DND-41 (cell line): ENCODE results near the gene NAA80.

ENCODE experiments used
- ATAC-seq: fragments of 200-7000 bp; cut with Tn5 transposase; 3 replicates; pipeline ENCODE4 v1.9.1; 2021; ENCODE audit warnings: low read depth; ENCODE audit not compliant: insufficient read depth
- DNase-seq: peaks from one replicate; pipeline ENCODE4 v3.0.0-alpha.2; 2020
- H2AFZ ChIP-seq: 2 replicates; pipeline ENCODE4 v1.6.0; 2012; ENCODE audit warnings: low read depth, low read length
- H3K27ac ChIP-seq: 2 replicates; pipeline ENCODE4 v1.5.1; 2012; ENCODE audit warnings: low read length, inconsistent platforms
- H3K27me3 ChIP-seq: fragments of 200-600 bp; sonication (generic); 2 replicates; pipeline ENCODE4 v1.6.0; 2012; ENCODE audit warnings: low read length, mild to moderate bottlenecking, inconsistent platforms; ENCODE audit not compliant: insufficient read depth, poor library complexity
- H3K36me3 ChIP-seq: 2 replicates; pipeline ENCODE4 v1.5.1; 2012; ENCODE audit warnings: low read length, inconsistent platforms; ENCODE audit not compliant: insufficient read depth
- H3K4me1 ChIP-seq: 2 replicates; pipeline ENCODE4 v1.5.1; 2012; ENCODE audit warnings: mild to moderate bottlenecking, low read length; ENCODE audit not compliant: insufficient read depth
- H3K4me2 ChIP-seq: 2 replicates; pipeline ENCODE4 v1.6.0; 2012; ENCODE audit warnings: mild to moderate bottlenecking, moderate library complexity, low read length, inconsistent platforms; ENCODE audit not compliant: insufficient read depth
- H3K4me3 ChIP-seq, 2 experiments: fragments of 200-600 bp in 1 of 2; shearing (Covaris generic) in 1 of 2; 2 replicates each; pipeline ENCODE4 v1.5.1; 2012 to 2016; ENCODE audit warnings: inconsistent platforms in 2 of 2, low read length in 2 of 2, mild to moderate bottlenecking in 2 of 2, low read depth in 1 of 2, moderate library complexity in 1 of 2
- H3K79me2 ChIP-seq: 2 replicates; pipeline ENCODE4 v1.6.0; 2012; ENCODE audit warnings: low read length, inconsistent platforms; ENCODE audit not compliant: insufficient read depth
- H3K9ac ChIP-seq: 2 replicates; pipeline ENCODE4 v1.6.0; 2012; ENCODE audit warnings: low read depth, mild to moderate bottlenecking, inconsistent platforms, low read length, moderate library complexity
- H3K9me3 ChIP-seq: 2 replicates; pipeline ENCODE4 v1.5.1; 2012; ENCODE audit warnings: low read length, moderate library complexity, mild to moderate bottlenecking, inconsistent platforms; ENCODE audit not compliant: insufficient read depth, severe bottlenecking
- H4K20me1 ChIP-seq: 2 replicates; pipeline ENCODE4 v1.6.0; 2012; ENCODE audit warnings: low read length; ENCODE audit not compliant: insufficient read depth
- CTCF ChIP-seq: IDR thresholded peaks from 2 replicates; pipeline ENCODE4 v1.5.1; 2012; ENCODE audit warnings: borderline replicate concordance, low read length, moderate library complexity, mild to moderate bottlenecking; ENCODE audit not compliant: poor library complexity, severe bottlenecking; ENCODE audit errors: extremely low read depth
- EZH2 ChIP-seq: IDR thresholded peaks from 3 replicates; pipeline ENCODE4 v1.6.1; 2012; ENCODE audit warnings: borderline replicate concordance, low read depth, mild to moderate bottlenecking, moderate library complexity, low read length, inconsistent platforms; ENCODE audit not compliant: severe bottlenecking

NAA80 gene

GRCh38 chr3:50268703-50269451, 30.3 kb downstream of the NAA80 start, which contains the start of gene SEMA3B:
Gene SEMA3B, plus strand, starts transcription at chr3:50269147. Its CDS starts 94 bp downstream, at chr3:50269241.
- Histone ChIP-seq H3K27ac (no peak within 1 kb of the TSS), H3K4me1 (peaks cover 8% of the 10 kb centered on the region), H3K9ac (no peak within 1 kb of the TSS), H3K27me3 (no peaks in the 10 kb centered on the region), H3K4me2 (no peak within 1 kb of the TSS), H3K9me3 (no peaks in the 10 kb centered on the region), H3K4me3 (no peak within 1 kb of the TSS), H3K36me3 (no peaks in the 10 kb centered on the region), H3K79me2 (no peaks in the 10 kb centered on the region), H4K20me1 (no peaks in the 10 kb centered on the region), H2AFZ (no peak within 1 kb of the TSS)
- ATAC-seq = no peak
- DNase-seq = no peak
- TF ChIP-seq CTCF (no peak), EZH2 (no peak)

GRCh38 chr3:50268276-50268675, 30.9 kb downstream of the NAA80 start:
- Histone ChIP-seq H3K27ac (no peak overlapping the region), H3K79me2 (no peaks in the 10 kb centered on the region), H3K9ac (no peak overlapping the region)

GRCh38 chr3:50267280-50267913, 31.8 kb downstream of the NAA80 start:
- DNase-seq = no peak
- Histone ChIP-seq H3K27ac (no peak overlapping the region), H3K4me1 (no peaks in the 10 kb centered on the region), H2AFZ (no peak overlapping the region), H3K4me2 (no peak overlapping the region), H3K36me3 (no peaks in the 10 kb centered on the region), H3K4me3 (no peak overlapping the region), H3K79me2 (no peaks in the 10 kb centered on the region), H3K27me3 (no peaks in the 10 kb centered on the region), H3K9ac (no peak overlapping the region), H3K9me3 (no peaks in the 10 kb centered on the region), H4K20me1 (no peaks in the 10 kb centered on the region)
- no peak for TF ChIP-seq EZH2
- no peak for TF ChIP-seq CTCF
- ATAC-seq = no peak

More at GRCh38 chr3:50268276-50268675, 30.9 kb downstream of the NAA80 start:
- Histone ChIP-seq H2AFZ (no peak overlapping the region), H3K27me3 (no peaks in the 10 kb centered on the region), H3K36me3 (no peaks in the 10 kb centered on the region), H3K9me3 (no peaks in the 10 kb centered on the region), H4K20me1 (no peaks in the 10 kb centered on the region), H3K4me1 (peaks cover 7% of the 10 kb centered on the region), H3K4me2 (no peak overlapping the region), H3K4me3 (no peak overlapping the region)
- TF ChIP-seq CTCF (no peak), EZH2 (no peak)
- DNase-seq (no peak), ATAC-seq (no peak)
